Endothelial cell of umbilical vein (primary cell): ENCODE results near the gene ARHGAP42. TPM values are rescaled to one million over a fixed set of nuclear protein-coding genes. Genes with fewer than 3 reads are reported as not detected.

Source experiments
- BruUV-seq: library from RNA; stranded (reverse); fragments of 400-500 nt; replicated peaks from 2 replicates; lab custom pipeline; 2021; lab: Mats Ljungman, UMichigan
- CTCF ChIA-PET: fragments of 300-600, 350-600 bp; sonication (Branson Sonifier 250); formaldehyde crosslinking; loops from one replicate; lab custom pipeline; 2021; ENCODE audit warnings: antibody characterized with exemption, inconsistent platforms; lab: Charles Lee
- POLR2A ChIA-PET: fragments of 300-600, 350-600 bp; sonication (Branson Sonifier 250); formaldehyde crosslinking; loops from one replicate; lab custom pipeline; 2021; ENCODE audit warnings: antibody characterized with exemption, inconsistent platforms; lab: Charles Lee
- DNase-seq: peaks from one replicate; pipeline ENCODE4 v3.0.0-alpha.2; 2011; ENCODE audit warnings: low read depth, low spot score
- FAIRE-seq: peaks from 2 replicates; lab custom pipeline; 2011; peaks lifted over from hg19 to GRCh38; lab: Jason Lieb, UNC
- H2AFZ ChIP-seq: 2 replicates; pipeline ENCODE4 v1.6.0; 2012; ENCODE audit warnings: low read depth, low read length, control low read depth, inconsistent platforms
- H3K27ac ChIP-seq: 2 replicates; pipeline ENCODE4 v1.5.1; 2011; ENCODE audit warnings: low read depth, mild to moderate bottlenecking, control low read depth, low read length, moderate library complexity; ENCODE audit not compliant: insufficient read depth
- H3K27me3 ChIP-seq, 2 experiments: 2 replicates each; pipeline versions ENCODE4 v1.6.0 to v1.6.1; 2011; ENCODE audit warnings: low read length in 2 of 2, mixed read lengths in 1 of 2; ENCODE audit not compliant: control insufficient read depth in 2 of 2, insufficient read depth in 2 of 2
- H3K36me3 ChIP-seq, 2 experiments: 2 replicates in 1 of 2; 3 replicates in 1 of 2; pipeline ENCODE4 v1.5.1; 2011; ENCODE audit warnings: low read length in 2 of 2, mild to moderate bottlenecking in 1 of 2, moderate library complexity in 1 of 2; ENCODE audit not compliant: control insufficient read depth in 2 of 2, insufficient read depth in 2 of 2; ENCODE audit errors: extremely low read depth in 1 of 2
- H3K4me1 ChIP-seq: 3 replicates; pipeline ENCODE4 v1.5.1; 2011; ENCODE audit warnings: mild to moderate bottlenecking, low read length; ENCODE audit not compliant: control insufficient read depth, insufficient read depth; ENCODE audit errors: extremely low read depth
- H3K4me2 ChIP-seq: 2 replicates; pipeline ENCODE4 v1.6.1; 2011; ENCODE audit warnings: low read length, control low read depth, mixed read lengths; ENCODE audit not compliant: insufficient read depth
- H3K4me3 ChIP-seq, 3 experiments: fragments of 200-600 bp in 1 of 3; sonication (generic), shearing (Covaris generic) in 1 of 3; replicated peaks in 1 of 3; 2 replicates each; pipeline ENCODE4 v1.5.1; 2011 to 2016; ENCODE audit warnings: control low read depth in 3 of 3, low read length in 3 of 3, mild to moderate bottlenecking in 2 of 3, inconsistent platforms in 1 of 3, low read depth in 1 of 3, moderate library complexity in 1 of 3; ENCODE audit not compliant: insufficient read depth in 1 of 3
- H3K79me2 ChIP-seq: 2 replicates; pipeline ENCODE4 v1.6.0; 2012; ENCODE audit warnings: low read length, inconsistent platforms; ENCODE audit not compliant: control insufficient read depth, insufficient read depth
- H3K9ac ChIP-seq: replicated peaks from 2 replicates; pipeline ENCODE3; 2011; ENCODE audit warnings: low read length, control low read depth; ENCODE audit not compliant: insufficient read depth; ENCODE audit errors: extremely low read depth
- H3K9me1 ChIP-seq: replicated peaks from 3 replicates; pipeline ENCODE4 v1.6.0; 2011; ENCODE audit warnings: mild to moderate bottlenecking, low read length; ENCODE audit not compliant: control insufficient read depth, insufficient read depth; ENCODE audit errors: extremely low read depth
- H3K9me3 ChIP-seq: replicated peaks from 2 replicates; pipeline ENCODE4 v1.5.1; 2012; ENCODE audit warnings: low read length, inconsistent platforms; ENCODE audit not compliant: control insufficient read depth, insufficient read depth
- H4K20me1 ChIP-seq: replicated peaks from 2 replicates; pipeline ENCODE3; 2011; ENCODE audit warnings: mild to moderate bottlenecking, low read length; ENCODE audit not compliant: control insufficient read depth, insufficient read depth; ENCODE audit errors: extremely low read depth
- EZH2 ChIP-seq: IDR thresholded peaks from 2 replicates; pipeline ENCODE4 v1.6.1; 2012; ENCODE audit warnings: borderline replicate concordance, low read depth, mild to moderate bottlenecking, moderate library complexity, low read length, inconsistent platforms; ENCODE audit not compliant: severe bottlenecking
- FOS ChIP-seq: IDR thresholded peaks from 2 replicates; pipeline ENCODE4 v1.6.1; 2011; ENCODE audit warnings: mild to moderate bottlenecking, low read length, moderate library complexity, borderline replicate concordance; ENCODE audit not compliant: insufficient read depth
- GATA2 ChIP-seq: IDR thresholded peaks from 2 replicates; pipeline ENCODE4 v1.7.0; 2011; ENCODE audit warnings: low read depth, mild to moderate bottlenecking, moderate library complexity, mixed read lengths, low read length; ENCODE audit not compliant: insufficient read length, insufficient read depth
- JUN ChIP-seq: IDR thresholded peaks from 2 replicates; pipeline ENCODE4 v1.6.1; 2011; ENCODE audit warnings: borderline replicate concordance, low read depth; ENCODE audit not compliant: insufficient read length, insufficient read depth
- MYC ChIP-seq: IDR thresholded peaks from one replicate; pipeline ENCODE4 v1.6.1; 2011; ENCODE audit warnings: mild to moderate bottlenecking, low read depth, low read length
- POLR2A ChIP-seq: IDR thresholded peaks from 2 replicates; pipeline ENCODE4 v1.6.1; 2012; ENCODE audit warnings: low read depth, mild to moderate bottlenecking, control low read depth, low read length
- POLR2AphosphoS5 ChIP-seq: IDR thresholded peaks from 2 replicates; pipeline ENCODE4 v1.6.1; 2012; ENCODE audit warnings: low read depth, mild to moderate bottlenecking, control low read depth, low read length, moderate library complexity; ENCODE audit not compliant: insufficient read depth
- dilution Hi-C: fragments of 300-500 bp; cut with MboI; formaldehyde crosslinking; loops from one replicate; pipeline ENCODE4 v1.15.0; 2019; ENCODE audit warnings: low sequenced_read_pairs; ENCODE audit not compliant: extremely low pct_ligation_motif_present
- intact Hi-C: fragments of 100-400 bp; cut with micrococcal nuclease; formaldehyde crosslinking; loops from one replicate; pipeline ENCODE4 v1.10.0; 2022
- polyA plus RNA-seq, 4 experiments: library from polyadenylated mRNA; depleted of rRNA in 3 of 4; stranded (reverse) in 3 of 4; unstranded in 1 of 4; fragments of >200 nt; gene quantifications; 2 replicates each; pipeline versions ENCODE4 v1.2.1 to v1.2.3, GENCODE V29; 2011 to 2012; ENCODE audit warnings: missing spikeins in 1 of 4
- total RNA-seq: library from RNA; stranded (reverse); gene quantifications from 2 replicates; pipeline ENCODE4 v1.2.3, GENCODE V29; 2021
- TF ChIP-seq, protein P1 (sequence below), 2 donors: IDR thresholded peaks; 1 replicate in 1 of 2; 2 replicates in 1 of 2; pipeline ENCODE4 v1.5.1; 2011; ENCODE audit warnings: low read length in 2 of 2, mild to moderate bottlenecking in 2 of 2, moderate library complexity in 2 of 2, control low read depth in 1 of 2, inconsistent platforms in 1 of 2, low read depth in 1 of 2; ENCODE audit not compliant: insufficient read depth in 1 of 2; ENCODE audit errors: extremely low read depth in 1 of 2
- TF ChIP-seq, protein P2 (sequence below): IDR thresholded peaks from 2 replicates; pipeline ENCODE4 v1.6.1; 2011; ENCODE audit not compliant: insufficient read depth, insufficient read length

The ARHGAP42 gene
- total and polyA plus RNA-seq, 2 donors (not counting 3 experiments of a cell fraction or from before 2014, with no cell fraction given), result 1.8 to 2.4 TPM

DNA sequence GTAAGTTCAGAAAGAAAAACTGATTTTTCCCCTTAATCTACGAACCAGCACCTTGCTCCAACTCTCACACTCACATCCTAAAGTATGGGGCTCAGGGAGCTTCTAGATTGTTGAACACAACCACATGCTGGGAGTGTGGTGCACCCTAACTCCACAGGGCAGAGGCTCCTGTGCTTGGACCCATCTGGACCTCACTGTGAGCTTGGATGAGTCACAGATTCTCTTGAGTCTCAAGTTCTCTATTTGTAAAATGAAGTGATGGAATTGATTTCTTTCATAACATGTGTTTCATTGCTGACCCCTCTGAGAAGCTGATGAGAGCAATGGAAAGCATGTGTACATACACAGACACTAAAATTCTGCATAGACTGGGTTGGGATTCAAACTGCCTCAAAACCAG lies 332.8 kb downstream of the ARHGAP42 start:
- peaks cover 3% of the 10 kb centered on the region for H3K4me1 ChIP-seq
- H3K9me1 ChIP-seq, result no peaks in the 10 kb centered on the region
- CTCF ChIA-PET, result interaction anchor here (1.0 to 1.5 kb wide), 2 partner anchors 11 to 18 kb away, joined by 3 to 4 read pairs; no protein-coding TSS in a partner anchor
- no peak for FAIRE-seq
- no peak overlapping the region for H3K4me2 ChIP-seq
- intact Hi-C loops, result no loop called here
- H3K27ac ChIP-seq, result no peak overlapping the region
- H4K20me1 ChIP-seq, result no peaks in the 10 kb centered on the region
- TF ChIP-seq EZH2 (no peak), GATA2 (no peak)
- TF ChIP-seq, protein P1, sequence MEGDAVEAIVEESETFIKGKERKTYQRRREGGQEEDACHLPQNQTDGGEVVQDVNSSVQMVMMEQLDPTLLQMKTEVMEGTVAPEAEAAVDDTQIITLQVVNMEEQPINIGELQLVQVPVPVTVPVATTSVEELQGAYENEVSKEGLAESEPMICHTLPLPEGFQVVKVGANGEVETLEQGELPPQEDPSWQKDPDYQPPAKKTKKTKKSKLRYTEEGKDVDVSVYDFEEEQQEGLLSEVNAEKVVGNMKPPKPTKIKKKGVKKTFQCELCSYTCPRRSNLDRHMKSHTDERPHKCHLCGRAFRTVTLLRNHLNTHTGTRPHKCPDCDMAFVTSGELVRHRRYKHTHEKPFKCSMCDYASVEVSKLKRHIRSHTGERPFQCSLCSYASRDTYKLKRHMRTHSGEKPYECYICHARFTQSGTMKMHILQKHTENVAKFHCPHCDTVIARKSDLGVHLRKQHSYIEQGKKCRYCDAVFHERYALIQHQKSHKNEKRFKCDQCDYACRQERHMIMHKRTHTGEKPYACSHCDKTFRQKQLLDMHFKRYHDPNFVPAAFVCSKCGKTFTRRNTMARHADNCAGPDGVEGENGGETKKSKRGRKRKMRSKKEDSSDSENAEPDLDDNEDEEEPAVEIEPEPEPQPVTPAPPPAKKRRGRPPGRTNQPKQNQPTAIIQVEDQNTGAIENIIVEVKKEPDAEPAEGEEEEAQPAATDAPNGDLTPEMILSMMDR (IDR thresholded peaks at IDR 0.05; ENCODE audit: extremely low read depth in 1 of 2, insufficient read depth in 1 of 2, low read depth in 1 of 2, low read length in 2 of 2), result no peak
- DNase-seq, result no peak
- H3K4me3 ChIP-seq, result no peak overlapping the region
- no TSS peak for BruUV-seq
- dilution Hi-C loops, result no loop called here
- no peak overlapping the region for H3K9ac ChIP-seq
- no peaks in the 10 kb centered on the region for H3K36me3 ChIP-seq
- no peaks in the 10 kb centered on the region for H3K9me3 ChIP-seq
- no peaks in the 10 kb centered on the region for H3K27me3 ChIP-seq
- H2AFZ ChIP-seq, result no peak overlapping the region
- H3K79me2 ChIP-seq, result no peaks in the 10 kb centered on the region
- POLR2A ChIA-PET, result no interaction called here

DNA sequence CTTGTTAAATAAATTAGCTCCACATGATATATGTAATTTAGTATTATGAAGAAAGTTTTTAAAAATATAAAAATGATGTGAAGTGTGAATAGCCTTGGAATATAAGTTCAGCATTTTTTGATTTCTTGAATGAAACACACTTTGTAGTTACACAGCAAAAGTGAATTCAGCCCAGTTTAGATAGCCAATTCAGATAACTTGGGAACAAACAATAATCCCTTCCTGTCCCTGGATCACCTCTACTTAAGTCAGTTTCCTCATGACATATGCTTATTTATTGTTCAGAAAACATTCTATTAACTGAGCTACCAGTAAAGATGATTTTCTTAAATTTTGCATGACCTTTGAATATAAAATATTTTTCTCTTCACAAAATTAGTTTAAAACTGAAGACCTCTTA lies 335.2 kb downstream of the ARHGAP42 start:
- H3K79me2 ChIP-seq, result no peaks in the 10 kb centered on the region
- H2AFZ ChIP-seq, result no peak overlapping the region
- no peaks in the 10 kb centered on the region for H3K36me3 ChIP-seq
- intact Hi-C loops (no loop called here), dilution Hi-C loops (no loop called here)
- H3K9me1 ChIP-seq, result no peaks in the 10 kb centered on the region
- no peak overlapping the region for H3K9ac ChIP-seq
- peak; percentile 40 for DNase-seq
- TF ChIP-seq JUN (no peak), FOS (no peak), EZH2 (no peak), POLR2A (no peak), MYC (no peak), GATA2 (no peak), POLR2AphosphoS5 (no peak)
- TF ChIP-seq, protein P2, sequence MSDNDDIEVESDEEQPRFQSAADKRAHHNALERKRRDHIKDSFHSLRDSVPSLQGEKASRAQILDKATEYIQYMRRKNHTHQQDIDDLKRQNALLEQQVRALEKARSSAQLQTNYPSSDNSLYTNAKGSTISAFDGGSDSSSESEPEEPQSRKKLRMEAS, result no peak
- TF ChIP-seq, protein P1 (IDR thresholded peaks at IDR 0.05; ENCODE audit: extremely low read depth in 1 of 2, insufficient read depth in 1 of 2, low read depth in 1 of 2, low read length in 2 of 2), result no peak
- no peak overlapping the region for H3K27ac ChIP-seq
- H3K9me3 ChIP-seq, result no peaks in the 10 kb centered on the region
- H4K20me1 ChIP-seq, result no peaks in the 10 kb centered on the region
- ChIA-PET POLR2A (no interaction called here), CTCF (interaction anchor here (2.1 kb wide), 1 partner anchor 41 kb away, joined by 5 read pairs; no protein-coding TSS in a partner anchor)
- H3K4me1 ChIP-seq, result peaks cover 3% of the 10 kb centered on the region
- no peak overlapping the region for H3K4me2 ChIP-seq
- H3K4me3 ChIP-seq, result no peak overlapping the region
- BruUV-seq, result no TSS peak
- FAIRE-seq, result peak; percentile 58
- no peaks in the 10 kb centered on the region for H3K27me3 ChIP-seq
